GM23338 (cell line): ENCODE results near the gene CIPC. TPM values are rescaled to one million over a fixed set of nuclear protein-coding genes. Genes with fewer than 3 reads are reported as not detected.
A peak's percentile ranks its signal among the peaks of the same experiment; 100 is the strongest.

ENCODE experiments used
- ATAC-seq: fragments of 200-7000 bp; cut with Tn5 transposase; 3 replicates; pipeline ENCODE4 v1.9.1; 2020
- DNase-seq: peaks from one replicate; pipeline ENCODE4 v3.0.0-alpha.2; 2015; ENCODE audit warnings: low spot score
- H2AFZ ChIP-seq: fragments of 200-600 bp; sonication (generic); 2 replicates; pipeline ENCODE4 v1.8.0; 2016; ENCODE audit warnings: antibody characterized with exemption, mild to moderate bottlenecking, moderate library complexity
- H3F3A ChIP-seq: fragments of 200-600 bp; sonication (generic); replicated peaks from 2 replicates; pipeline ENCODE4 v1.8.0; 2017; ENCODE audit warnings: antibody characterized with exemption, mixed run types, low read depth
- H3K27ac ChIP-seq: fragments of 200-600 bp; sonication (generic); 2 replicates; pipeline ENCODE4 v1.6.1; 2016; ENCODE audit warnings: low read depth
- H3K27me3 ChIP-seq: fragments of 200-600 bp; sonication (generic); 2 replicates; pipeline ENCODE4 v1.8.0; 2016; ENCODE audit warnings: mild to moderate bottlenecking, mixed run types, moderate library complexity; ENCODE audit not compliant: insufficient read depth
- H3K36me3 ChIP-seq: fragments of 200-600 bp; sonication (generic); 2 replicates; pipeline ENCODE4 v1.8.0; 2016; ENCODE audit warnings: mild to moderate bottlenecking; ENCODE audit not compliant: insufficient read depth
- H3K4me1 ChIP-seq: fragments of 200-600 bp; sonication (generic); 2 replicates; pipeline ENCODE4 v1.8.0; 2016; ENCODE audit warnings: mild to moderate bottlenecking, moderate library complexity; ENCODE audit not compliant: insufficient read depth
- H3K4me2 ChIP-seq: fragments of 200-600 bp; sonication (generic); 2 replicates; pipeline ENCODE4 v1.7.1; 2017; ENCODE audit warnings: mixed run types
- H3K4me3 ChIP-seq: fragments of 200-600 bp; sonication (generic); 2 replicates; pipeline ENCODE4 v1.6.1; 2016; ENCODE audit warnings: mixed run types
- H3K79me2 ChIP-seq: fragments of 200-600 bp; sonication (generic); replicated peaks from 2 replicates; pipeline ENCODE4 v1.8.0; 2017; ENCODE audit warnings: mild to moderate bottlenecking; ENCODE audit not compliant: insufficient read depth
- H3K9me2 ChIP-seq: fragments of 200-600 bp; sonication (generic); 2 replicates; pipeline ENCODE4 v1.8.0; 2017; ENCODE audit not compliant: insufficient read depth
- H4K20me1 ChIP-seq: fragments of 200-600 bp; sonication (generic); replicated peaks from 2 replicates; pipeline ENCODE4 v1.8.0; 2017; ENCODE audit warnings: mild to moderate bottlenecking; ENCODE audit not compliant: insufficient read depth
- H3K27ac Mint-ChIP-seq: 2 replicates; pipeline ENCODE4 v1.8.0; 2020; ENCODE audit warnings: inconsistent platforms, mild to moderate bottlenecking, moderate library complexity, mixed read lengths
- H3K27me3 Mint-ChIP-seq: 3 replicates; pipeline ENCODE4 v1.8.0; 2022; ENCODE audit warnings: low read depth, mild to moderate bottlenecking, moderate library complexity, mixed read lengths, inconsistent platforms; ENCODE audit not compliant: insufficient read depth, poor library complexity
- H3K36me3 Mint-ChIP-seq: 3 replicates; pipeline ENCODE4 v1.8.0; 2021; ENCODE audit warnings: low read depth, mild to moderate bottlenecking, inconsistent platforms, moderate library complexity, mixed read lengths
- H3K4me1 Mint-ChIP-seq: 3 replicates; pipeline ENCODE4 v1.8.0; 2020; ENCODE audit warnings: mild to moderate bottlenecking, inconsistent platforms, mixed read lengths
- H3K4me3 Mint-ChIP-seq: 3 replicates; pipeline ENCODE4 v1.8.0; 2021; ENCODE audit warnings: moderate library complexity, mild to moderate bottlenecking, inconsistent platforms, mixed read lengths
- H3K9me3 Mint-ChIP-seq: 3 replicates; pipeline ENCODE4 v1.8.0; 2020; ENCODE audit warnings: moderate library complexity, mild to moderate bottlenecking, inconsistent platforms, mixed read lengths
- CREB1 ChIP-seq: fragments of 250-450 bp; sonication (Bioruptor Pico); IDR thresholded peaks from 2 replicates; pipeline ENCODE4 v1.5.0; 2020; ENCODE audit warnings: low read depth, mild to moderate bottlenecking, moderate library complexity
- EZH2 ChIP-seq: fragments of 200-600 bp; sonication (generic); IDR thresholded peaks from one replicate; pipeline ENCODE4 v1.8.0; 2017; ENCODE audit warnings: antibody characterized with exemption, mild to moderate bottlenecking, low read depth; ENCODE audit not compliant: unreplicated experiment
- EZH2phosphoT487 ChIP-seq: fragments of 200-600 bp; sonication (generic); IDR thresholded peaks from one replicate; pipeline ENCODE4 v1.8.1; 2018; ENCODE audit warnings: antibody characterized with exemption; ENCODE audit not compliant: unreplicated experiment
- JUNB ChIP-seq: IDR thresholded peaks from one replicate; pipeline ENCODE4 v1.6.1; 2016; ENCODE audit warnings: antibody characterized with exemption; ENCODE audit not compliant: unreplicated experiment
- NANOG ChIP-seq: IDR thresholded peaks from 2 replicates; pipeline ENCODE4 v1.6.1; 2016; ENCODE audit warnings: antibody characterized with exemption, borderline replicate concordance
- POLR2AphosphoS5 ChIP-seq: IDR thresholded peaks from 2 replicates; pipeline ENCODE4 v1.6.1; 2016; ENCODE audit warnings: antibody characterized with exemption, low read depth
- STAT1 ChIP-seq: IDR thresholded peaks from one replicate; pipeline ENCODE4 v1.6.1; 2016; ENCODE audit warnings: antibody characterized with exemption; ENCODE audit not compliant: unreplicated experiment
- ZNF114 ChIP-seq: fragments of 250-450 bp; sonication (Bioruptor Pico); IDR thresholded peaks from 2 replicates; pipeline ENCODE4 v1.5.0; 2020; ENCODE audit warnings: mild to moderate bottlenecking, moderate library complexity
- ZNF331 ChIP-seq: fragments of 250-450 bp; sonication (Bioruptor Pico); IDR thresholded peaks from 2 replicates; pipeline ENCODE4 v1.5.0; 2020; ENCODE audit warnings: low read depth, mild to moderate bottlenecking, moderate library complexity
- polyA plus RNA-seq: library from polyadenylated mRNA; unstranded; fragments of >200 nt; fragmentation: Nextera tagmentation; extraction: Ambion mirVana; gene quantifications from 2 replicates; pipeline ENCODE4 v1.2.1, GENCODE V29; 2016
- total RNA-seq: library from RNA; depleted of rRNA; stranded (reverse); fragments of >200 nt; shearing (Covaris generic); gene quantifications from 2 replicates; pipeline ENCODE4 v1.2.3, GENCODE V29; 2014
- TF ChIP-seq, protein P1 (sequence below), 2 experiments: fragments of 200-600 bp in 1 of 2; sonication (generic) in 1 of 2; conservative IDR thresholded peaks; 2 replicates each; pipeline versions ENCODE4 v1.5.1 to v1.6.1; 2016 to 2017; ENCODE audit warnings: antibody characterized with exemption in 2 of 2, low read depth in 2 of 2, mild to moderate bottlenecking in 2 of 2, moderate library complexity in 1 of 2
- TF ChIP-seq, protein P2 (sequence below): IDR thresholded peaks from one replicate; pipeline ENCODE4 v1.6.1; 2018; ENCODE audit warnings: antibody characterized with exemption; ENCODE audit not compliant: unreplicated experiment
- TF ChIP-seq, protein P3 (sequence below): IDR thresholded peaks from 2 replicates; pipeline ENCODE4 v1.6.1; 2016; ENCODE audit warnings: antibody characterized with exemption
- TF ChIP-seq, protein P4 (sequence below): fragments of 250-450 bp; sonication (Bioruptor Pico); IDR thresholded peaks from 2 replicates; pipeline ENCODE4 v1.5.0; 2020; ENCODE audit warnings: mild to moderate bottlenecking, moderate library complexity

Gene CIPC
- total and polyA plus RNA-seq, 2 experiments from 2014 or later: 8.1 to 36.9 TPM

DNA sequence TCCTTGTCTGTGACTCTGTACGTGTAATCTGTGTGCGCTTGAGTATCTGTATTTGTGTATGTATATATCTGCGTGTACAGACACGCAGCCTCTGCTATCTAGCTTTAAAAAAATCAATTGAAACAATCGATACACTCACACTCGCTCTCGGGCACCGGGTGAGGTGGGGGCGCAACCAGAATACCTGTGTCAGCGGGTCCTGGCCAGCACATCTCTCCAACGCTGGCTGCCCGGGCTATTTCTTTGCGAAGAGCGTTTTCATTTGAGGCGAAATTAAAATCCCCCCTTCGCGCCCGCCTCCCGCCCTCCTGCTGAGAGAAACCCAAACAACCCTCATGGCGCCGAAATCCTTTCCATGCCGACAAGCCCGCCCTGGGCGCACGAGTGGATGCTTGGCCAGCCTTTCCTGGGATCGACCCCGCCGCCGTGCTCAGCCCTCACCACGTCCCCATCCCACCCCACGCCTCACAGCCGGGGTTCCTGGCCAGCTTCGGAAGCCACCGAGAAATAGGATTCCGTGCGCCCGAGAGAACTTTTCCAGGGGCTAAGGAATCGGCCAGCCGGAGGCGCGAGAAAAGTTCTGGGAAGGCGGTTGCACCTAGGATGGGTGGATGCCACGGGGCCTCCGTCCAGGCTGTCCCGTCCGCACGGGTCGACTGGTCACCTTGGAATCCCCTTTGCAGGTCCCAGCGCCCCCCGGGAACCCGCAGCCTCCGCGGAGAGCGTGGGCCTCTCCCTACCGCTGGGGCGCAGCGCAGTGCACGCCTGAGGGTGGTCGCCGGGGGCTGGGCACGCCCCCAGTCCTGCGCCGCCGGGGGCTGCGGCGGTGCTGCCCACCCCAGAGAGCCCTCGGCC is 42.5 kb downstream of the CIPC start:
- Mint-ChIP-seq H3K9me3 (no peaks in the 10 kb centered on the region; the same call in 2 of the 3 replicates), H3K36me3 (peaks cover 34% of the 10 kb centered on the region), H3K27me3 (peaks cover 24% of the 10 kb centered on the region), H3K4me1 (peaks cover 48% of the 10 kb centered on the region), H3K27ac (no peak overlapping the region; the same call in 1 of the 2 replicates), H3K4me3 (peak overlapping the region; percentile 94)
- Histone ChIP-seq H3K4me2 (peak overlapping the region; percentile 91), H4K20me1 (peaks cover 26% of the 10 kb centered on the region), H3K4me3 (peak overlapping the region; percentile 93), H3K9me2 (no peaks in the 10 kb centered on the region), H3K27ac (no peak overlapping the region), H2AFZ (peak overlapping the region; percentile 52; the same call in 1 of the 2 replicates), H3K36me3 (peaks cover 19% of the 10 kb centered on the region), H3K4me1 (peaks cover 48% of the 10 kb centered on the region), H3K27me3 (no peaks in the 10 kb centered on the region), H3F3A (peaks cover 13% of the 10 kb centered on the region), H3K79me2 (peaks cover 49% of the 10 kb centered on the region)
- peak; percentile 10 for ATAC-seq
- TF ChIP-seq EZH2phosphoT487 (no peak), STAT1 (no peak), NANOG (no peak), CREB1 (CRISPR knock-in tag) (no peak), EZH2 (no peak), ZNF114 (no peak), JUNB (no peak), ZNF331 (CRISPR knock-in tag) (no peak), POLR2AphosphoS5 (no peak)
- TF ChIP-seq, protein P1, sequence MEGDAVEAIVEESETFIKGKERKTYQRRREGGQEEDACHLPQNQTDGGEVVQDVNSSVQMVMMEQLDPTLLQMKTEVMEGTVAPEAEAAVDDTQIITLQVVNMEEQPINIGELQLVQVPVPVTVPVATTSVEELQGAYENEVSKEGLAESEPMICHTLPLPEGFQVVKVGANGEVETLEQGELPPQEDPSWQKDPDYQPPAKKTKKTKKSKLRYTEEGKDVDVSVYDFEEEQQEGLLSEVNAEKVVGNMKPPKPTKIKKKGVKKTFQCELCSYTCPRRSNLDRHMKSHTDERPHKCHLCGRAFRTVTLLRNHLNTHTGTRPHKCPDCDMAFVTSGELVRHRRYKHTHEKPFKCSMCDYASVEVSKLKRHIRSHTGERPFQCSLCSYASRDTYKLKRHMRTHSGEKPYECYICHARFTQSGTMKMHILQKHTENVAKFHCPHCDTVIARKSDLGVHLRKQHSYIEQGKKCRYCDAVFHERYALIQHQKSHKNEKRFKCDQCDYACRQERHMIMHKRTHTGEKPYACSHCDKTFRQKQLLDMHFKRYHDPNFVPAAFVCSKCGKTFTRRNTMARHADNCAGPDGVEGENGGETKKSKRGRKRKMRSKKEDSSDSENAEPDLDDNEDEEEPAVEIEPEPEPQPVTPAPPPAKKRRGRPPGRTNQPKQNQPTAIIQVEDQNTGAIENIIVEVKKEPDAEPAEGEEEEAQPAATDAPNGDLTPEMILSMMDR (conservative IDR thresholded peaks at IDR 0.05; ENCODE audit: low read depth in 2 of 2): no peak
- TF ChIP-seq, protein P2, sequence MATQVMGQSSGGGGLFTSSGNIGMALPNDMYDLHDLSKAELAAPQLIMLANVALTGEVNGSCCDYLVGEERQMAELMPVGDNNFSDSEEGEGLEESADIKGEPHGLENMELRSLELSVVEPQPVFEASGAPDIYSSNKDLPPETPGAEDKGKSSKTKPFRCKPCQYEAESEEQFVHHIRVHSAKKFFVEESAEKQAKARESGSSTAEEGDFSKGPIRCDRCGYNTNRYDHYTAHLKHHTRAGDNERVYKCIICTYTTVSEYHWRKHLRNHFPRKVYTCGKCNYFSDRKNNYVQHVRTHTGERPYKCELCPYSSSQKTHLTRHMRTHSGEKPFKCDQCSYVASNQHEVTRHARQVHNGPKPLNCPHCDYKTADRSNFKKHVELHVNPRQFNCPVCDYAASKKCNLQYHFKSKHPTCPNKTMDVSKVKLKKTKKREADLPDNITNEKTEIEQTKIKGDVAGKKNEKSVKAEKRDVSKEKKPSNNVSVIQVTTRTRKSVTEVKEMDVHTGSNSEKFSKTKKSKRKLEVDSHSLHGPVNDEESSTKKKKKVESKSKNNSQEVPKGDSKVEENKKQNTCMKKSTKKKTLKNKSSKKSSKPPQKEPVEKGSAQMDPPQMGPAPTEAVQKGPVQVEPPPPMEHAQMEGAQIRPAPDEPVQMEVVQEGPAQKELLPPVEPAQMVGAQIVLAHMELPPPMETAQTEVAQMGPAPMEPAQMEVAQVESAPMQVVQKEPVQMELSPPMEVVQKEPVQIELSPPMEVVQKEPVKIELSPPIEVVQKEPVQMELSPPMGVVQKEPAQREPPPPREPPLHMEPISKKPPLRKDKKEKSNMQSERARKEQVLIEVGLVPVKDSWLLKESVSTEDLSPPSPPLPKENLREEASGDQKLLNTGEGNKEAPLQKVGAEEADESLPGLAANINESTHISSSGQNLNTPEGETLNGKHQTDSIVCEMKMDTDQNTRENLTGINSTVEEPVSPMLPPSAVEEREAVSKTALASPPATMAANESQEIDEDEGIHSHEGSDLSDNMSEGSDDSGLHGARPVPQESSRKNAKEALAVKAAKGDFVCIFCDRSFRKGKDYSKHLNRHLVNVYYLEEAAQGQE: no peak
- TF ChIP-seq, protein P3, sequence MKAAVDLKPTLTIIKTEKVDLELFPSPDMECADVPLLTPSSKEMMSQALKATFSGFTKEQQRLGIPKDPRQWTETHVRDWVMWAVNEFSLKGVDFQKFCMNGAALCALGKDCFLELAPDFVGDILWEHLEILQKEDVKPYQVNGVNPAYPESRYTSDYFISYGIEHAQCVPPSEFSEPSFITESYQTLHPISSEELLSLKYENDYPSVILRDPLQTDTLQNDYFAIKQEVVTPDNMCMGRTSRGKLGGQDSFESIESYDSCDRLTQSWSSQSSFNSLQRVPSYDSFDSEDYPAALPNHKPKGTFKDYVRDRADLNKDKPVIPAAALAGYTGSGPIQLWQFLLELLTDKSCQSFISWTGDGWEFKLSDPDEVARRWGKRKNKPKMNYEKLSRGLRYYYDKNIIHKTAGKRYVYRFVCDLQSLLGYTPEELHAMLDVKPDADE: no peak
- TF ChIP-seq, protein P4, sequence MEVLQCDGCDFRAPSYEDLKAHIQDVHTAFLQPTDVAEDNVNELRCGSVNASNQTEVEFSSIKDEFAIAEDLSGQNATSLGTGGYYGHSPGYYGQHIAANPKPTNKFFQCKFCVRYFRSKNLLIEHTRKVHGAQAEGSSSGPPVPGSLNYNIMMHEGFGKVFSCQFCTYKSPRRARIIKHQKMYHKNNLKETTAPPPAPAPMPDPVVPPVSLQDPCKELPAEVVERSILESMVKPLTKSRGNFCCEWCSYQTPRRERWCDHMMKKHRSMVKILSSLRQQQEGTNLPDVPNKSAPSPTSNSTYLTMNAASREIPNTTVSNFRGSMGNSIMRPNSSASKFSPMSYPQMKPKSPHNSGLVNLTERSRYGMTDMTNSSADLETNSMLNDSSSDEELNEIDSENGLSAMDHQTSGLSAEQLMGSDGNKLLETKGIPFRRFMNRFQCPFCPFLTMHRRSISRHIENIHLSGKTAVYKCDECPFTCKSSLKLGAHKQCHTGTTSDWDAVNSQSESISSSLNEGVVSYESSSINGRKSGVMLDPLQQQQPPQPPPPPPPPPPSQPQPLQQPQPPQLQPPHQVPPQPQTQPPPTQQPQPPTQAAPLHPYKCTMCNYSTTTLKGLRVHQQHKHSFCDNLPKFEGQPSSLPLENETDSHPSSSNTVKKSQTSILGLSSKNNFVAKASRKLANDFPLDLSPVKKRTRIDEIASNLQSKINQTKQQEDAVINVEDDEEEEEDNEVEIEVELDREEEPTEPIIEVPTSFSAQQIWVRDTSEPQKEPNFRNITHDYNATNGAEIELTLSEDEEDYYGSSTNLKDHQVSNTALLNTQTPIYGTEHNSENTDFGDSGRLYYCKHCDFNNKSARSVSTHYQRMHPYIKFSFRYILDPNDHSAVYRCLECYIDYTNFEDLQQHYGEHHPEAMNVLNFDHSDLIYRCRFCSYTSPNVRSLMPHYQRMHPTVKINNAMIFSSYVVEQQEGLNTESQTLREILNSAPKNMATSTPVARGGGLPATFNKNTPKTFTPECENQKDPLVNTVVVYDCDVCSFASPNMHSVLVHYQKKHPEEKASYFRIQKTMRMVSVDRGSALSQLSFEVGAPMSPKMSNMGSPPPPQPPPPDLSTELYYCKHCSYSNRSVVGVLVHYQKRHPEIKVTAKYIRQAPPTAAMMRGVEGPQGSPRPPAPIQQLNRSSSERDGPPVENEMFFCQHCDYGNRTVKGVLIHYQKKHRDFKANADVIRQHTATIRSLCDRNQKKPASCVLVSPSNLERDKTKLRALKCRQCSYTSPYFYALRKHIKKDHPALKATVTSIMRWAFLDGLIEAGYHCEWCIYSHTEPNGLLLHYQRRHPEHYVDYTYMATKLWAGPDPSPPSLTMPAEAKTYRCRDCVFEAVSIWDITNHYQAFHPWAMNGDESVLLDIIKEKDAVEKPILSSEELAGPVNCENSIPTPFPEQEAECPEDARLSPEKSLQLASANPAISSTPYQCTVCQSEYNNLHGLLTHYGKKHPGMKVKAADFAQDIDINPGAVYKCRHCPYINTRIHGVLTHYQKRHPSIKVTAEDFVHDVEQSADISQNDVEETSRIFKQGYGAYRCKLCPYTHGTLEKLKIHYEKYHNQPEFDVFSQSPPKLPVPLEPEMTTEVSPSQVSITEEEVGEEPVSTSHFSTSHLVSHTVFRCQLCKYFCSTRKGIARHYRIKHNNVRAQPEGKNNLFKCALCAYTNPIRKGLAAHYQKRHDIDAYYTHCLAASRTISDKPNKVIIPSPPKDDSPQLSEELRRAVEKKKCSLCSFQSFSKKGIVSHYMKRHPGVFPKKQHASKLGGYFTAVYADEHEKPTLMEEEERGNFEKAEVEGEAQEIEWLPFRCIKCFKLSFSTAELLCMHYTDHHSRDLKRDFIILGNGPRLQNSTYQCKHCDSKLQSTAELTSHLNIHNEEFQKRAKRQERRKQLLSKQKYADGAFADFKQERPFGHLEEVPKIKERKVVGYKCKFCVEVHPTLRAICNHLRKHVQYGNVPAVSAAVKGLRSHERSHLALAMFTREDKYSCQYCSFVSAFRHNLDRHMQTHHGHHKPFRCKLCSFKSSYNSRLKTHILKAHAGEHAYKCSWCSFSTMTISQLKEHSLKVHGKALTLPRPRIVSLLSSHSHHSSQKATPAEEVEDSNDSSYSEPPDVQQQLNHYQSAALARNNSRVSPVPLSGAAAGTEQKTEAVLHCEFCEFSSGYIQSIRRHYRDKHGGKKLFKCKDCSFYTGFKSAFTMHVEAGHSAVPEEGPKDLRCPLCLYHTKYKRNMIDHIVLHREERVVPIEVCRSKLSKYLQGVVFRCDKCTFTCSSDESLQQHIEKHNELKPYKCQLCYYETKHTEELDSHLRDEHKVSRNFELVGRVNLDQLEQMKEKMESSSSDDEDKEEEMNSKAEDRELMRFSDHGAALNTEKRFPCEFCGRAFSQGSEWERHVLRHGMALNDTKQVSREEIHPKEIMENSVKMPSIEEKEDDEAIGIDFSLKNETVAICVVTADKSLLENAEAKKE (CRISPR knock-in tag): no peak
- DNase-seq: peak; percentile 66
